Measurements from ENCODE around the gene ACTN2.

ACTN2 gene

DNA sequence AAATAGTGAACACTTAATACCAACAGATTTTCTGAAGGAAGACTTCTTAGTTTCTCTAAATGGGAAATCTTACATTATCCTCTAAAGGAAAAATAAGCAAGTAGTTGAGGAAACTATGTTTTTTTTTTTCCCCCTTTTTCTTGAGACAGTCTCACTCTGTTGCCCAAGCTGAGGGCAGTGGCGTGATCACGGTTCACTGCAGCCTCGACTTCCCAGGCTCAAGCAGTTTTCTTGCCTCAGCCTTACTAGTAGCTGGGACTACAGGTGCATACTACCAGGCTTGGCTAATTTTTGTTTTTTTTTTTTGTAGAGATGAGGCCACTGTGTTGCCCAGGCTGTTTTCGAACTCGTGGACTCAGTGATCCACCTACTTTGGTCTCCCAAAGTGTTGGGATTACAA, 112.7 kb downstream of the ACTN2 start:
- peaks cover 6% of the 10 kb centered on the region for H3K4me1 ChIP-seq (ENCODE audit: control insufficient read depth, insufficient read depth, low read length, poor library complexity, severe bottlenecking)
- H3K9me3 ChIP-seq (ENCODE audit: control insufficient read depth, low read length) = no peaks in the 10 kb centered on the region
- H3K4me3 ChIP-seq (ENCODE audit: extremely low read depth, insufficient read depth, low read length, poor library complexity, severe bottlenecking) = no peak overlapping the region
- H3K36me3 ChIP-seq (ENCODE audit: control insufficient read depth, insufficient read depth, low read length) = peaks cover 21% of the 10 kb centered on the region
- H3K27ac ChIP-seq (ENCODE audit: low read depth, low read length, severe bottlenecking) = no peak overlapping the region
- WGBS, 2 experiments (ENCODE audit: insufficient coverage in 2 of 2) = 100% methylated on average over 5 of the region's 5 CpGs; no CpG with 5 or more reads in 1 of the 2 experiments

DNA sequence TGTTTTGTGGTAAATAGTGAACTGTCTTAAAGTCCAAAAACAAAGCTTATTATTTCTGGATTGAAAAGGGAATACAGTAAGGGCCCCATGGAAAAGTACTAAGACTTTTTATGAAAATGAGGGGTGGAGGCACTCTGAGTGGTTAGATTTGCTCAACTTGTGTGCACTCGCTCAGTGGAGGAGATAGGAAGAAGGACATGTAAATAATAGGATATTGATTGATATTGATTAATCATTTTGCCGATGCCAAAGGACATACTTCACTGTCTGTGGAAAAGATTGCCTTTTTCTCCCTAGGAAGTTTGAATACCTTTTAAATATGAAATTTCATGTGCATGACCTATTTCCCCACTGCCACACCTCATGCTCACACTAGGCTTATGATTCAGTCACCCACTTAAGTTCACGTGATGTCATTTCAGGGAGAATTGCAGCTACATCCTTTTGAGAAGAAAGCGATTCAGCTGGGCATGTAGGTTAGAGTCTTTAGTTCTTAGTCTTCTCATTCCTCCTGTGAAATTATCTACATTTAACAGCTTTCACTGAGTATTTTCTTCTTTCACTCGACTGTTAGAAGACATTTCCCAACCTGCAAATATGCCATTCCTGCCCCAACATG, 113.8 kb downstream of the ACTN2 start:
- WGBS, 2 experiments (ENCODE audit: insufficient coverage in 2 of 2) = 81 to 82% methylated on average over 4 of the region's 5 CpGs
- H3K27ac ChIP-seq (ENCODE audit: low read depth, low read length, severe bottlenecking) = no peak overlapping the region
- no peak overlapping the region for H3K4me3 ChIP-seq (ENCODE audit: extremely low read depth, insufficient read depth, low read length, poor library complexity, severe bottlenecking)
- peaks cover 6% of the 10 kb centered on the region for H3K4me1 ChIP-seq (ENCODE audit: control insufficient read depth, insufficient read depth, low read length, poor library complexity, severe bottlenecking)
- no peaks in the 10 kb centered on the region for H3K9me3 ChIP-seq (ENCODE audit: control insufficient read depth, low read length)
- peaks cover 28% of the 10 kb centered on the region for H3K36me3 ChIP-seq (ENCODE audit: control insufficient read depth, insufficient read depth, low read length)

DNA sequence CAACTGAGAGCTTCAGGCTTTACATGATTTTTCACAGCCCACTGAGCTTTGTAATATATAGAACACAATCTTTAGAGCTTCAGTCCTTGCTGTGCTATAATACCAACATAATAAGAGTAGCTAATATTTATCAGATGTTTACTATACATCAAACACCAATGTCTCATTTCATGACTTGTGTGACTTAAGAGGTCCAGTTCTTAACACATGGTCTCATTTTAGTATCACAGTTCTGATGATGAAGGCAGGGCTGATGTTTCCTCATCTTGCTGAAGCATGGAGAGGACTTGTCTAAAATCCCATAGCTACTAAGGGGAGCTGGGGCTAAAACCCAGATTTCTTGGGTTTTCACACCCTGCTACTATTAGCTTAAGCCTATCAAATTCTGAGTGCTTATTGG, 114.3 kb downstream of the ACTN2 start:
- H3K9me3 ChIP-seq (ENCODE audit: control insufficient read depth, low read length) = no peaks in the 10 kb centered on the region
- no peak overlapping the region for H3K27ac ChIP-seq (ENCODE audit: low read depth, low read length, severe bottlenecking)
- peaks cover 6% of the 10 kb centered on the region for H3K4me1 ChIP-seq (ENCODE audit: control insufficient read depth, insufficient read depth, low read length, poor library complexity, severe bottlenecking)
- peaks cover 33% of the 10 kb centered on the region for H3K36me3 ChIP-seq (ENCODE audit: control insufficient read depth, insufficient read depth, low read length)
- no peak overlapping the region for H3K4me3 ChIP-seq (ENCODE audit: extremely low read depth, insufficient read depth, low read length, poor library complexity, severe bottlenecking)

DNA sequence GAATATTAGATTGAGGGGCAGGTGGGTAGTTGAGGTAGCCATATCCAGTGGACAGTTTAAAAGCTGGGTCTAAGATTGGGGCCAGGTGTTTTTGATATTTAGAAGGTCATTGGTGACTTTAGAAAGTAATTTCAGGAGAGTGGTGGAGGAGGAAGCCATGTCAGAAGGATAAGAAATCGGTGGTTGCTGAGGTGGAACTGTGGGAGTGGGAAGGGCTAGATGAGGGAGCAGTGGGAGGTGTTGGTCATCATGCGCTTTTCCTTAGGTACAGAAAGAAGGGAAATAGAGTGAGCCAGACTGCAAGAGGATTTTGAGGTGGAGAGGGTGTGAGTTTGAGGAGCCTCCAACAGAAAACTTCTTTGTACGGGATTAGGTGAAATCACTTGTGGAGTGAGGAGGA, 116.0 kb downstream of the ACTN2 start:
- peaks cover 42% of the 10 kb centered on the region for H3K36me3 ChIP-seq (ENCODE audit: control insufficient read depth, insufficient read depth, low read length)
- no peaks in the 10 kb centered on the region for H3K9me3 ChIP-seq (ENCODE audit: control insufficient read depth, low read length)
- no peak overlapping the region for H3K27ac ChIP-seq (ENCODE audit: low read depth, low read length, severe bottlenecking)
- H3K4me1 ChIP-seq (ENCODE audit: control insufficient read depth, insufficient read depth, low read length, poor library complexity, severe bottlenecking) = peaks cover under 1% of the 10 kb centered on the region
- H3K4me3 ChIP-seq (ENCODE audit: extremely low read depth, insufficient read depth, low read length, poor library complexity, severe bottlenecking) = no peak overlapping the region
- WGBS, 2 experiments (ENCODE audit: insufficient coverage in 2 of 2) = 94 to 95% methylated on average over 2 of the region's 3 CpGs

DNA sequence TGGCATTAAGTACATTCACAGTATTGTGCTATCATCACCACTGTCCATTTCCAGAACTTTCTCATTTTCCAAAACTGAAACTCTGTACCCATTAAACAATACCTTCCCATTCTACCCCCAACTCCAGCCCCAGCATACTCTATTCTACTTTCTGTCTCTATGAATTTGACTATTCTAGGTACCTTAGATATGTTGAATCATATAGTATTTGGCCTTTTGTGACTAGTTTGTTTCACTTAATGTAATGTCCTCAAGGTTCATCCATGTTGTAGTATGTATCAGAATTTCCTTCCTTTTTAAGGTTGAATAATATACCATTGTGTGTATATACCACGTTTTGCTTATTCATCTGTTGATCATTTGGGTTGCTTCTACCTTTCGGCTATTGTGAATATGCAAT, 120.3 kb downstream of the ACTN2 start:
- H3K9me3 ChIP-seq (ENCODE audit: control insufficient read depth, low read length) = no peaks in the 10 kb centered on the region
- no CpG with 5 or more reads among the region's 2 CpGs for WGBS, 2 experiments (ENCODE audit: insufficient coverage in 2 of 2)
- H3K4me1 ChIP-seq (ENCODE audit: control insufficient read depth, insufficient read depth, low read length, poor library complexity, severe bottlenecking) = no peaks in the 10 kb centered on the region
- H3K27ac ChIP-seq (ENCODE audit: low read depth, low read length, severe bottlenecking) = no peak overlapping the region
- H3K4me3 ChIP-seq (ENCODE audit: extremely low read depth, insufficient read depth, low read length, poor library complexity, severe bottlenecking) = no peak overlapping the region
- peaks cover 74% of the 10 kb centered on the region for H3K36me3 ChIP-seq (ENCODE audit: control insufficient read depth, insufficient read depth, low read length)

DNA sequence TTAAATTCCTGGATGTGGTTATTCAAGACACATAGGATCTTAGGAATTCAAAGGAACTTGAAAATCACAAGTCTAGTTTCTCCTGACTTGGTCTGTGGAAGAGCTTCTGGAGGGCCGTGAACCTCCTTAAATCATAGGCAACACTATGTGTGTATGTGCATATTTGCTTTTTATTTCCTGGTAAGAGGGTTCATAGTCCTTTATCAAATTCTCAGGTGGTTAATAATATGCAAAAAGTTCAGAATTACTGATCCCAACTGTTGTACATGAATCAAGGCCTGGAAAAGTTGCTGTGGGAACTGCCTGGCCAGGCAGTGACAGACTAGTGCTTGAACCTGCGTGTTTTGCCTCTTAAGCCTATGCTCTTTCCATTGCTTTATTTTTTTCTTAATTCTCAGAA, 121.7 kb downstream of the ACTN2 start:
- 71 to 94% methylated on average over 1 to 2 of the region's 2 CpGs for WGBS, 2 experiments (ENCODE audit: insufficient coverage in 2 of 2)
- H3K36me3 ChIP-seq (ENCODE audit: control insufficient read depth, insufficient read depth, low read length) = peaks cover 85% of the 10 kb centered on the region

DNA sequence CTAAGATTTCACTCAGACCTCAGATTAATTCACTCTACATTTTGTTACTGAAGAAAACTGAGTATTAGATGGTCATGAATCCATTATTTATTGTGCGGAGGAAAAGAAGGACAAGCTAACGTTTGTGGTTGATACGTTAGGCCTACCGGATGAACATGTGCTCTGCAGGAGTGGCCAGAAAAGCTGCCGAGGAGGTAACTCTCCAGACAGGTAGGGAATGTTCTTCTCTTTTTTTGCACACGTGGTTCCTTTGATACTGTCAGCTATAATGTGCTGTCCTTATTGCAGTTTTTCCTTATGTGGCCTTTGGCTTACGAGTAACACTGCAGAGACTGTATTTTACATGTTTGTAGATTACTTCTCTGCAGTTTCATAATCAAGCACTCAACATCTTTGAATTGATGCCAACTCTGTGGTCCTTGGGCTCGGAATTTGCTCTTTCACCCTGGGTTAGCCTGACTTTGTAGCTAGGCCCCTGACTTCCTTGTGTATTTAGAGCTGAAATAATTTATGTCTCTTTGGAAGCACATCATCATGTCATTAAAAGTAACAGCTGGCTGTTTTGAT, 122.3 kb downstream of the ACTN2 start:
- H3K4me3 ChIP-seq (ENCODE audit: extremely low read depth, insufficient read depth, low read length, poor library complexity, severe bottlenecking) = no peak overlapping the region
- 92 to 95% methylated on average over 6 to 7 of the region's 8 CpGs for WGBS, 2 experiments (ENCODE audit: insufficient coverage in 2 of 2)
- no peaks in the 10 kb centered on the region for H3K9me3 ChIP-seq (ENCODE audit: control insufficient read depth, low read length)
- no peak overlapping the region for H3K27ac ChIP-seq (ENCODE audit: low read depth, low read length, severe bottlenecking)
- H3K36me3 ChIP-seq (ENCODE audit: control insufficient read depth, insufficient read depth, low read length) = peaks cover 80% of the 10 kb centered on the region
- H3K4me1 ChIP-seq (ENCODE audit: control insufficient read depth, insufficient read depth, low read length, poor library complexity, severe bottlenecking) = no peaks in the 10 kb centered on the region

More for the DNA sequence above, 121.7 kb downstream of the ACTN2 start:
- no peaks in the 10 kb centered on the region for H3K4me1 ChIP-seq (ENCODE audit: control insufficient read depth, insufficient read depth, low read length, poor library complexity, severe bottlenecking)
- H3K27ac ChIP-seq (ENCODE audit: low read depth, low read length, severe bottlenecking) = no peak overlapping the region
- H3K9me3 ChIP-seq (ENCODE audit: control insufficient read depth, low read length) = no peaks in the 10 kb centered on the region
- H3K4me3 ChIP-seq (ENCODE audit: extremely low read depth, insufficient read depth, low read length, poor library complexity, severe bottlenecking) = no peak overlapping the region

DNA sequence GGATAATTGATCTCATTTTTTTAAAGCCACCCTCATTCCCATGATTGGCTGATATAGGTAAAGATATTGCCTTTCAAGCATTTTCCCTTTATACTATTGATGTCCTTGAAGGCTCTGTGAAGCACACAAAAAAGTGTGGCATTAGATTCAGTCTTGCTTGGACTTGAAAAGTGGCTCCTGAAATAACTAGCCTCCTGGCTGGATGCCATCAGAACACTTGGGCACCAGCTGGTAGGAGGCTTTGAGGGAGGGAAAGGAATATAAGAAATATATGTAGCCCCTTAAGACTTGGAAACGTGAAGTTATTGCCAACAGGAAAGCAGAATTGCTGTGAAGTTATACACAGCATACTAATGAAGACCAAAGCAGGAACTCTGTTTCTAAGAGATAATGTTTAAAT, 122.8 kb downstream of the ACTN2 start:
- H3K9me3 ChIP-seq (ENCODE audit: control insufficient read depth, low read length) = no peaks in the 10 kb centered on the region
- no peak overlapping the region for H3K27ac ChIP-seq (ENCODE audit: low read depth, low read length, severe bottlenecking)
- H3K36me3 ChIP-seq (ENCODE audit: control insufficient read depth, insufficient read depth, low read length) = peaks cover 79% of the 10 kb centered on the region
- WGBS, 2 experiments (ENCODE audit: insufficient coverage in 2 of 2) = no CpG with 5 or more reads among the region's 1 CpG
- H3K4me1 ChIP-seq (ENCODE audit: control insufficient read depth, insufficient read depth, low read length, poor library complexity, severe bottlenecking) = no peaks in the 10 kb centered on the region
- no peak overlapping the region for H3K4me3 ChIP-seq (ENCODE audit: extremely low read depth, insufficient read depth, low read length, poor library complexity, severe bottlenecking)

DNA sequence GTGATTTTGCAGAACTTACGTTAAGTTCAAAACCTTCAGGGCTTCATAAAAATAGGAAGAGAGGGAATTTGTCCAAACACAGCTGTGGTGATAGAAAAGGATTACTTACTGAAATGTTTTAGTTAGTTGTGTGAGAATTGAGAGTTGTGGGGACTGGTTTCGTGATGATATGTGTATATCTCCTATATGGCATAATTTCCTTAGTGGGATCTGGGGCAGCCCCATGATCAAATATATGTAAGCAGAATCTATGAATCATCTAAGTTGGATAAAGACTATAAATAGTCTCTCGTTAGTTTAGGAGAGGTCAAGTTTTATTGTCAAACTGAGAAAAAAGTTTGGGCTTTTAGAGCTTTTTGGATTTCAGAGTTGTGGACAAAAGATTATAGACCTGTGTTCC, 123.7 kb downstream of the ACTN2 start:
- Histone ChIP-seq H3K4me1 (ENCODE audit: control insufficient read depth, insufficient read depth, low read length, poor library complexity, severe bottlenecking) (peaks cover under 1% of the 10 kb centered on the region), H3K4me3 (ENCODE audit: extremely low read depth, insufficient read depth, low read length, poor library complexity, severe bottlenecking) (no peak overlapping the region), H3K27ac (ENCODE audit: low read depth, low read length, severe bottlenecking) (no peak overlapping the region), H3K36me3 (ENCODE audit: control insufficient read depth, insufficient read depth, low read length) (peaks cover 78% of the 10 kb centered on the region), H3K9me3 (ENCODE audit: control insufficient read depth, low read length) (no peaks in the 10 kb centered on the region)
- WGBS, 2 experiments (ENCODE audit: insufficient coverage in 2 of 2) = 96 to 100% methylated on average over 2 to 3 of the region's 3 CpGs

DNA sequence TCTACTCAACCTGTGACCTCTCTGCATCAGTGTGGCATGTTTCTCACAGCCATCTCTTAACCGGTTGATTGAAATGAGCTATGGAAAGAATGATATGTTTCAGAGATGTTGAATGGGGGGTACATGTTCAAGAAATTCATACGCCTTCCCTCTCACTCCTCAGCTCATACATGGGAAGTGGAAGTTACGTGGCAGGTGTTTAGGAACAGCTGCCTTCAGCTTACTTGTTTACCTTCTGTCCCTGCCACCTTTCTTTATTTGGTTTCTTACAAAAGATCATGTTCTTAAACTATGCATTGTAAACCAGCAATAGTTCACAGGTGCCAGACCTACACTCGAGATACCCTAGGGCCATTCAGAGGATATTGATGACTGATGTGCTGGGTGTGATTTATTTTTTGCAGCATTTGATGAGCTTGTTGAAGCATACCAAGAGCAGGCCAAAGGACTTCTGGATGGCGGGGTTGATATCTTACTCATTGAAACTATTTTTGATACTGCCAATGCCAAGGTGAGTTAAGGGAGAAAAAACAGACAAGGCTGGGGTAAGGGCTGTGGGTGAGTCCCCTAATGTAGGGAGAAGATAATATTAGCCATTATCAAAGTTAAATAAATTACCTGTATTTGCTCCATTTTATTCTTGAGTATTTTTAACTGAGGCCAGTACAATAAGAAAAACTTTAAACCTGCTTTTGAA, 126.2 kb downstream of the ACTN2 start:
- Histone ChIP-seq H3K27ac (ENCODE audit: low read depth, low read length, severe bottlenecking) (no peak overlapping the region), H3K4me3 (ENCODE audit: extremely low read depth, insufficient read depth, low read length, poor library complexity, severe bottlenecking) (no peak overlapping the region), H3K36me3 (ENCODE audit: control insufficient read depth, insufficient read depth, low read length) (peaks cover 72% of the 10 kb centered on the region), H3K4me1 (ENCODE audit: control insufficient read depth, insufficient read depth, low read length, poor library complexity, severe bottlenecking) (peaks cover 16% of the 10 kb centered on the region), H3K9me3 (ENCODE audit: control insufficient read depth, low read length) (no peaks in the 10 kb centered on the region)
- WGBS, 2 experiments (ENCODE audit: insufficient coverage in 2 of 2) = 74 to 100% methylated on average over 2 to 3 of the region's 5 CpGs

Measured in mesodermal cell (in vitro differentiated cells).